K562 (cell line): Measurements from ENCODE around the gene AKAP12. TPM values are rescaled to one million over a fixed set of nuclear protein-coding genes. Genes with fewer than 3 reads are reported as not detected.

Experiments
- ATAC-seq: fragments of 200-7000 bp; cut with Tn5 transposase; 3 replicates; pipeline ENCODE4 v1.9.1; 2020; ENCODE audit warnings: moderate library complexity
- BruUV-seq: library from RNA; stranded (reverse); fragments of 400-500 nt; replicated peaks from 2 replicates; lab custom pipeline; 2021; lab: Mats Ljungman, UMichigan
- CTCF ChIA-PET: fragments of 300-600 bp; formaldehyde crosslinking; extraction: SDS; loops from one replicate; lab custom pipeline; 2021; ENCODE audit warnings: low intra/inter-chr PET ratio; lab: Yijun Ruan, JAX
- POLR2A ChIA-PET: fragments of 300-600, 350-650 bp; sonication (Branson Sonifier 250); formaldehyde crosslinking; extraction: SDS; loops from one replicate; lab custom pipeline; 2021; ENCODE audit warnings: antibody characterized with exemption, inconsistent platforms; lab: Yijun Ruan, JAX
- DNase-seq, 4 experiments: peaks; one replicate each; pipeline versions ENCODE4 v3.0.0 to v3.0.0-alpha.2; 2011 to 2018; ENCODE audit warnings: low spot score in 3 of 4, mixed read lengths in 3 of 4; ENCODE audit errors: extremely low read depth in 1 of 4
- FAIRE-seq: peaks from 2 replicates; lab custom pipeline; 2011; peaks lifted over from hg19 to GRCh38; lab: Jason Lieb, UNC
- H2AFZ ChIP-seq: 2 replicates; pipeline ENCODE4 v1.6.0; 2011; ENCODE audit warnings: low read depth, low read length, control low read depth, inconsistent platforms
- H3K27ac ChIP-seq: fragments of 200-600 bp; 3 replicates; pipeline ENCODE4 v1.8.0; 2011; ENCODE audit warnings: low read depth, mild to moderate bottlenecking, control low read depth, inconsistent platforms, low read length, moderate library complexity, mixed read lengths; ENCODE audit errors: extremely low read depth
- H3K27me3 ChIP-seq, 2 experiments: fragments of 300-600 bp in 1 of 2; 2 replicates in 1 of 2; 3 replicates in 1 of 2; pipeline versions ENCODE4 v1.6.0 to v1.8.0; 2011; ENCODE audit warnings: inconsistent platforms in 2 of 2, low read length in 2 of 2, mild to moderate bottlenecking in 1 of 2, mixed read lengths in 1 of 2, moderate library complexity in 1 of 2; ENCODE audit not compliant: control insufficient read depth in 2 of 2, insufficient read depth in 2 of 2
- H3K36me3 ChIP-seq: fragments of 300-600 bp; 3 replicates; pipeline ENCODE4 v1.8.0; 2011; ENCODE audit warnings: mild to moderate bottlenecking, low read length, inconsistent platforms; ENCODE audit not compliant: control insufficient read depth, insufficient read depth
- H3K4me1 ChIP-seq, 2 experiments: fragments of 200-600 bp in 1 of 2; replicated peaks in 1 of 2; 2 replicates in 1 of 2; 3 replicates in 1 of 2; pipeline versions ENCODE4 v1.5.1 to v1.8.0; 2011; ENCODE audit warnings: inconsistent platforms in 2 of 2, low read length in 2 of 2, mild to moderate bottlenecking in 1 of 2, mixed read lengths in 1 of 2, moderate library complexity in 1 of 2; ENCODE audit not compliant: control insufficient read depth in 2 of 2, insufficient read depth in 2 of 2
- H3K4me2 ChIP-seq: 2 replicates; pipeline ENCODE4 v1.6.1; 2011; ENCODE audit warnings: low read length, control low read depth, inconsistent platforms, mixed read lengths; ENCODE audit not compliant: insufficient read depth
- H3K4me3 ChIP-seq: fragments of 200-600 bp; sonication (generic), shearing (Covaris generic); 2 replicates; pipeline ENCODE4 v1.5.1; 2016; ENCODE audit warnings: control low read depth, inconsistent platforms
- H3K79me2 ChIP-seq: fragments of 200-600 bp; 3 replicates; pipeline ENCODE4 v1.8.0; 2011; ENCODE audit warnings: low read length, inconsistent platforms; ENCODE audit not compliant: control insufficient read depth, insufficient read depth
- H3K9ac ChIP-seq, 2 experiments: 2 replicates each; pipeline versions ENCODE4 v1.6.0 to v1.6.1; 2011; ENCODE audit warnings: low read depth in 2 of 2, low read length in 2 of 2, control low read depth in 1 of 2, inconsistent platforms in 1 of 2, mild to moderate bottlenecking in 1 of 2, mixed read lengths in 1 of 2; ENCODE audit not compliant: insufficient read depth in 1 of 2
- H3K9me1 ChIP-seq: one replicate; pipeline ENCODE4 v1.6.0; 2011; ENCODE audit warnings: inconsistent platforms, mild to moderate bottlenecking, low read length, moderate library complexity; ENCODE audit not compliant: control insufficient read depth, insufficient read depth
- H3K9me3 ChIP-seq: replicated peaks from 2 replicates; pipeline ENCODE4 v1.5.1; 2011; ENCODE audit warnings: low read depth, low read length, inconsistent platforms; ENCODE audit not compliant: control insufficient read depth, insufficient read depth
- H4K20me1 ChIP-seq: replicated peaks from 2 replicates; pipeline ENCODE4 v1.6.1; 2011; ENCODE audit warnings: low read length, inconsistent platforms, mixed read lengths; ENCODE audit not compliant: control insufficient read depth, insufficient read depth
- CREM ChIP-seq: IDR thresholded peaks from 2 replicates; pipeline ENCODE4 v1.6.1; 2014; ENCODE audit warnings: antibody characterized with exemption, low read depth
- ETS1 ChIP-seq: conservative IDR thresholded peaks from 2 replicates; pipeline ENCODE4 v1.6.1; 2011; ENCODE audit warnings: low read depth, mild to moderate bottlenecking, low read length; ENCODE audit not compliant: control insufficient read depth
- ETV5 ChIP-seq: sonication (generic); formaldehyde crosslinking; IDR thresholded peaks from 2 replicates; pipeline ENCODE4 v1.4.0; 2020; ENCODE audit warnings: low read depth, mild to moderate bottlenecking, missing genetic modification reagents
- JUN ChIP-seq, 2 experiments: sonication (generic) in 1 of 2; formaldehyde crosslinking in 1 of 2; IDR thresholded peaks; 2 replicates each; pipeline versions ENCODE4 v1.6.1 to v1.8.0; 2012 to 2022; ENCODE audit warnings: borderline replicate concordance in 2 of 2, mild to moderate bottlenecking in 2 of 2, improper control_type of control experiment in 1 of 2, low read depth in 1 of 2, low read length in 1 of 2, missing genetic modification reagents in 1 of 2
- MYC ChIP-seq, 2 experiments: fragments of 250-450 bp in 1 of 2; sonication (Bioruptor Pico) in 1 of 2; IDR thresholded peaks; 2 replicates each; pipeline versions ENCODE4 v1.5.1 to v1.6.1; 2012 to 2021; ENCODE audit warnings: low read depth in 2 of 2, borderline replicate concordance in 1 of 2, improper control_type of control experiment in 1 of 2, low read length in 1 of 2, mild to moderate bottlenecking in 1 of 2, moderate library complexity in 1 of 2
- NCOA6 ChIP-seq: fragments of 450-650 bp; IDR thresholded peaks from 2 replicates; pipeline ENCODE4 v1.6.1; 2017; ENCODE audit warnings: mild to moderate bottlenecking
- POLR2G ChIP-seq: fragments of 200-400 bp; formaldehyde crosslinking; IDR thresholded peaks from 2 replicates; pipeline ENCODE4 v1.6.1; 2017; ENCODE audit warnings: low read depth, mild to moderate bottlenecking, antibody characterized with exemption, low read length, moderate library complexity
- SETDB1 ChIP-seq: IDR thresholded peaks from one replicate; pipeline ENCODE4 v1.6.1; 2012; ENCODE audit warnings: low read length, control low read depth, inconsistent platforms
- SIRT6 ChIP-seq: IDR thresholded peaks from one replicate; pipeline ENCODE4 v1.6.1; 2012; ENCODE audit warnings: low read depth, mild to moderate bottlenecking, control low read depth, inconsistent platforms, low read length, moderate library complexity
- SMC3 ChIP-seq: conservative IDR thresholded peaks from 2 replicates; pipeline ENCODE4 v1.6.1; 2011; ENCODE audit warnings: low read depth, low read length, improper control_type of control experiment; ENCODE audit not compliant: insufficient read depth
- SREBF1 ChIP-seq: fragments of 150-350 bp; IDR thresholded peaks from 2 replicates; pipeline ENCODE4 v1.6.1; 2014; ENCODE audit warnings: antibody characterized with exemption, low read depth, low read length, borderline replicate concordance
- WGBS: fragments of 100-300 bp; shearing (Covaris generic); methylation state at CpG from one replicate; pipeline ENCODE4 v1.1.6; 2016; ENCODE audit warnings: low coverage, mixed read lengths; ENCODE audit not compliant: insufficient coverage; ENCODE audit errors: missing lambda C conversion rate; 5-methylcytosine and 5-hydroxymethylcytosine counted together
- in situ Hi-C: fragments of 300-500 bp; cut with MboI; formaldehyde crosslinking; loops from 4 replicates; pipeline ENCODE4 v1.15.0; 2018; ENCODE audit warnings: inconsistent platforms, mixed read lengths
- intact Hi-C: fragments of 100-400 bp; cut with micrococcal nuclease; formaldehyde crosslinking; loops from 2 replicates; pipeline ENCODE4 v1.14.2; 2022
- polyA plus RNA-seq, 8 experiments: library from polyadenylated mRNA; depleted of rRNA in 4 of 8; stranded (reverse) in 5 of 8; unstranded in 3 of 8; fragments of >200 nt; fragmentation: Nextera tagmentation in 2 of 8; fragmentation: Illumina TruSeq in 1 of 8; extraction: Ambion mirVana in 2 of 8; extraction: Trizol in 1 of 8; gene quantifications; 2 replicates each; pipeline versions ENCODE4 v1.2.1 to v1.2.3, GENCODE V29; 2011 to 2014; ENCODE audit warnings: inconsistent platforms in 1 of 8, missing spikeins in 1 of 8
- total RNA-seq, 7 experiments: library from RNA; depleted of rRNA in 6 of 7; stranded (reverse); fragments of >200 nt in 6 of 7; fragmentation: Illumina TruSeq in 2 of 7; extraction: Trizol in 2 of 7; gene quantifications; 2 replicates each; pipeline versions ENCODE4 v1.2.1 to v1.2.3, GENCODE V29; 2011 to 2021; ENCODE audit warnings: low replicate concordance in 1 of 7

The AKAP12 gene
- total and polyA plus RNA-seq, 9 of the 15 experiments (the other 6 are each of a cell fraction or from before 2014, with no cell fraction given) = 0.08 to 2.0 (median 0.62) TPM

GRCh38 chr6:151340219-151340978 lies 100.6 kb downstream of the AKAP12 start:
- no peak overlapping the region for H3K27ac ChIP-seq
- no peak for FAIRE-seq
- H3K36me3 ChIP-seq = no peaks in the 10 kb centered on the region
- ChIA-PET CTCF (no interaction called here), POLR2A (interaction anchor here (1.3 kb wide), 1 partner anchor 9 kb away, joined by 5 read pairs; no protein-coding TSS in a partner anchor)
- no peaks in the 10 kb centered on the region for H3K9me1 ChIP-seq
- in situ Hi-C loops = no loop called here
- 12% methylated on average over 15 of the region's 15 CpGs for WGBS
- H3K27me3 ChIP-seq = peaks cover 39 to 63% of the 10 kb centered on the region in 2 experiments
- no peak for DNase-seq
- H3K9ac ChIP-seq = no peak overlapping the region
- H3K4me2 ChIP-seq = no peak overlapping the region
- H2AFZ ChIP-seq = no peak overlapping the region
- TF ChIP-seq SREBF1 (no peak), ETS1 (no peak), MYC (IDR thresholded peaks at IDR 0.05; ENCODE audit: low read depth, low read length) (no peak), MYC (CRISPR knock-in tag; IDR thresholded peaks at IDR 0.05; ENCODE audit: borderline replicate concordance, low read depth) (no peak), JUN (IDR thresholded peaks at IDR 0.05; ENCODE audit: borderline replicate concordance, low read depth, low read length) (no peak), JUN (CRISPR knock-in tag; IDR thresholded peaks at IDR 0.05; ENCODE audit: borderline replicate concordance) (no peak), NCOA6 (no peak), SIRT6 (no peak), SETDB1 (no peak), SMC3 (no peak), ETV5 (CRISPR knock-in tag) (no peak), POLR2G (no peak), CREM (no peak)
- ATAC-seq = no peak; the same call in 2 of the 3 replicates
- no peak overlapping the region for H3K4me3 ChIP-seq
- H4K20me1 ChIP-seq = 0 out of 2 replicates have a peak, but pooled peaks cover 3% of the 10 kb centered on the region
- H3K79me2 ChIP-seq = no peaks in the 10 kb centered on the region
- no TSS peak for BruUV-seq
- no peaks in the 10 kb centered on the region for H3K9me3 ChIP-seq
- intact Hi-C loops = no loop called here
- peaks cover 0 to 9% of the 10 kb centered on the region in 2 experiments; a peak in 1 of 5 replicates for H3K4me1 ChIP-seq
